Measurements from ENCODE around the gene GIMAP8. TPM values are rescaled to one million over a fixed set of nuclear protein-coding genes. Genes with fewer than 3 reads are reported as not detected.
"Not testable (repeated sequence)": the region's sequence is repeated elsewhere in the genome, so short reads cannot be mapped to it uniquely, and the experiment has no call there.

GIMAP8 gene
- total RNA-seq, 1 experiment from 2014 or later: not detected

- DNase-seq (ENCODE audit: low spot score): no peak
- in situ Hi-C loops (cut with HindIII; ENCODE audit: low sequenced_read_pairs): no loop called here
Measured at GRCh38 chr7:150453892-150454291, 3.5 kb downstream of the GIMAP8 start.

DNA sequence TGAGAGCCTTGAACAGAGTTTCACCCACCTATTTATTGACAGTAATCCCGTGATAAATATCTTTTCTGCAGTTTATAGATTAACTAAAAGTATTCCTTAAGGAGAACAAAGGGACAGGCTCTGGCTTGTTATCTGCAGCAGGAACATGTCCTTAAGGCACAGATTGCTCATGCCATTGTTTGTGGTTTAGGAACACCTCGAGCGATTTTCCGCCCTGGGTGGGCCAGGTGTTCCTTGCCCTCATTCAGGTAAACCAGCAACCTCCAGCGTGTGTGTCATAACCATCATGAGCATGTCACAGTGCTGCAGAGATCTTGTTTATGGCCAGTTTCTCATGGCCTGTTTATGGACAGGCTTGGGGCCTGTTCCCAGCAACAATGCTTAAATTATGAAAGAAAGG, 6.6 kb downstream of the GIMAP8 start:
- in situ Hi-C loops (cut with HindIII; ENCODE audit: low sequenced_read_pairs); DNase-seq (ENCODE audit: low spot score): not testable (repeated sequence)

- in situ Hi-C loops (cut with HindIII; ENCODE audit: low sequenced_read_pairs): no loop called here
- DNase-seq (ENCODE audit: low spot score): no peak
Measured at GRCh38 chr7:150458235-150458634, 7.8 kb downstream of the GIMAP8 start.

- in situ Hi-C loops (cut with HindIII; ENCODE audit: low sequenced_read_pairs): no loop called here
- no peak for DNase-seq (ENCODE audit: low spot score)
Measured at GRCh38 chr7:150458756-150459155, 8.3 kb downstream of the GIMAP8 start.

- in situ Hi-C loops (cut with HindIII; ENCODE audit: low sequenced_read_pairs): no loop called here
Measured at GRCh38 chr7:150461520-150461919, 11.1 kb downstream of the GIMAP8 start.

GRCh38 chr7:150462413-150462812, 12.0 kb downstream of the GIMAP8 start:
- in situ Hi-C loops (cut with HindIII; ENCODE audit: low sequenced_read_pairs): no loop called here
- no peak for DNase-seq (ENCODE audit: low spot score)

More at GRCh38 chr7:150461520-150461919, 11.1 kb downstream of the GIMAP8 start:
- no peak for DNase-seq (ENCODE audit: low spot score)

DNA sequence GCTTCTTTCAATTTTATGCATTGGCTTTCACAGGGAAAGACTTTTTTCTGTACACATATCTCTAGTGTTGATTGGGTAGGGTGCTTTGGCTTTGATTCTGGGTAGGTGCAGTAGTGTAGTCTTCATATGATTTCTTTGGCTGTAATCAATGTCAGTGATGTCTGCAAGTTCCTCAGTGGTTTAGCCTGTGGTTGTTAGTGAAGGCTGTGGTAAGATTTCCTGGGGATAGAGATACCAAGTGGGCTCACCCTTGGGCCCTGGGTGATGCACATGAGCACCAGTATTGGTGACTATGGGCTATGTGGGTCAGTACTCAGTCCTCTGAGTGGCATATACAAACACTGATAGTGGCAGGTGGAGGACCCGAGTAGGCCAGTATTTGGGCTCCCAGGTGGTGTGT, 13.0 kb downstream of the GIMAP8 start:
- no peak for DNase-seq (ENCODE audit: low spot score)
- in situ Hi-C loops (cut with HindIII; ENCODE audit: low sequenced_read_pairs): no loop called here

- in situ Hi-C loops (cut with HindIII; ENCODE audit: low sequenced_read_pairs): no loop called here
- DNase-seq (ENCODE audit: low spot score): no peak
Measured at GRCh38 chr7:150464962-150465361, 14.5 kb downstream of the GIMAP8 start.

DNA sequence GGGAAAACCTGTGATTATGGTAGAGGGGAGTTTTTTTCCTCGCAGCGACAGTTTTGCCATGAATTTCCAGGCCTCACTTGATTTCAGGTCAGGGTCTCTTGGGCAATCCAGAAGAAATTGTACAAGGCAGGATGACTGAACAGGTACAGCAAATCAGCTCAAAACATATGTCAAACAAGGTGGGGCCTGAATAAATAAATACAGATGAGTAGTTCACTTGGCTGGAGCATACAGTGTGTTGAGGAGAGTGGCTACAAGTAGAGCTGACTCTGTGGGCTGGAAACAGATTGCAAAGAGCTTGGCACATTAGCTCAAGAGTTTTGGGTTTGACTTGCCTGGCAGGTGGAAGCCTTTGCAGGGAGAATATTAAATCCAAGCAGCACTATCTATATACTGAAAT, 15.0 kb downstream of the GIMAP8 start:
- in situ Hi-C loops (cut with HindIII; ENCODE audit: low sequenced_read_pairs): no loop called here

DNA sequence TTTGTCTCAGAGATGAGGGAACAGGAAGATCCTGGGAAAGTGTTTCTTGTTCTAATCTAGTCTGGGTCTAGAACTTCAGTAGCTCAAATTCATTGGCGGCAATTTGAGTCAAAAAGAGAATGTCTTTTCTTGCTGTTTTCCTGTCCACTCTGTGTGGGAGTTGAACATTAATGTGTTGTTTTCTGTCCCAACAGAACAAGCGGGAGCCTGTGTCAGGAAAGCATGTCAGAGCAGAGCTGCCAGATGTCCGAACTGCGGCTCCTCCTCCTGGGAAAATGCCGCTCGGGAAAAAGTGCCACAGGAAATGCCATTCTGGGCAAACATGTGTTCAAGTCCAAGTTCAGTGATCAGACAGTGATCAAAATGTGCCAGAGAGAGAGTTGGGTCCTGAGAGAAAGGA, 16.0 kb downstream of the GIMAP8 start:
- in situ Hi-C loops (cut with HindIII; ENCODE audit: low sequenced_read_pairs): no loop called here
- DNase-seq (ENCODE audit: low spot score): no peak

More for the DNA sequence above, 15.0 kb downstream of the GIMAP8 start:
- DNase-seq (ENCODE audit: low spot score): no peak

GRCh38 chr7:150468241-150468640, 17.8 kb downstream of the GIMAP8 start:
- no peak for DNase-seq (ENCODE audit: low spot score)
- in situ Hi-C loops (cut with HindIII; ENCODE audit: low sequenced_read_pairs): no loop called here

DNA sequence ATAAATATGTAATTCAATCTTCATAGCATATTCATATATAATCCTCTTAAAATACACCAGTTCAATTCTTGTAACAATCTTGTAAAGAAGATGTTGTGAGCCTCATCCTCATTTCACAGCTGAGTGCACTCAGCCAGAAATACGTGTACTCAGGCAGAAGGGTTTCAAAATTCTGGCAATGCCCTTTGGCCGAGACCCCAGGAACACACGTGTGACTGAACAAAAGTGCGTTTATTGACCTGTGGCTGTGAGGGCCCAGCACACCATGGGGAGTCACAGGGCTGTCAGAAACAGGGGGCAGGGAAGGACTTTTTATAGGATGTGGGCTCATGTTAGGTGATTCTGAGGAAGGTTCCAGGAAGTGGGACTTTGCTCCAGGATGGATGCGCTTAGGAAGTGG, 21.5 kb downstream of the GIMAP8 start:
- in situ Hi-C loops (cut with HindIII; ENCODE audit: low sequenced_read_pairs): no loop called here
- no peak for DNase-seq (ENCODE audit: low spot score)

DNA sequence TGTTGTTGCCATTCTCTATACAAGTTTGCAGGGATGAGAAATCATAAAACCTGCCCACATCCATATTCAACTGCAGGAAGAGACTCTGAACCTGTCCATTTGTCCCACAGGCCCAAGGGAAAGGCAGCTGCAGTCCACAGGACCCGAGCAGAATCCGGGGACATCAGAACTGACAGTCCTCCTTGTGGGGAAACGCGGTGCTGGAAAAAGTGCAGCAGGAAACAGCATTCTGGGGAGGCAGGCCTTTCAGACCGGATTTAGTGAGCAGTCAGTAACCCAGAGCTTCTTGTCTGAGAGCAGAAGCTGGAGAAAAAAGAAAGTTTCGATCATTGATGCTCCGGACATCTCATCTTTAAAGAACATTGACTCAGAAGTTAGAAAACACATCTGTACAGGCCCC, 23.5 kb downstream of the GIMAP8 start:
- in situ Hi-C loops (cut with HindIII; ENCODE audit: low sequenced_read_pairs): no loop called here

DNA sequence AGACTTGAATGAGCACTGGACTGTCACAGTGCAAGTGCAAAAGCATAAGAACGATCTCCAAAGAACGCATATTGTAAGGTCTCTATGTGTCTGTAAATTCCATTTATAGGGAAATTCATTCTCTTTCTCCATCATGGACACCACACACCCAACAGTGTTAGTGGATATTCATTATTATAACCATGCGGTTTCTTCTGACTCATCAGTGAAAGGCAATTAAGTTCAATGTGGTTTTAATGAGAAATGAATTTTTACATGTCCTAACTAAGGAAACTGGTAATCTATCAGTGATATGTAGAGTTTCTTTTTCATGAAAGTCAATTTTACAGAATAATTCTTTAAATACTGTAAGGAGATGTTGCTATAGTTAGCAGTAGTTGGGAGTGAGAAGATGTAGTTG, 25.9 kb downstream of the GIMAP8 start:
- no peak for DNase-seq (ENCODE audit: low spot score)
- in situ Hi-C loops (cut with HindIII; ENCODE audit: low sequenced_read_pairs): no loop called here

More for the DNA sequence above, 23.5 kb downstream of the GIMAP8 start:
- no peak for DNase-seq (ENCODE audit: low spot score)

DNA sequence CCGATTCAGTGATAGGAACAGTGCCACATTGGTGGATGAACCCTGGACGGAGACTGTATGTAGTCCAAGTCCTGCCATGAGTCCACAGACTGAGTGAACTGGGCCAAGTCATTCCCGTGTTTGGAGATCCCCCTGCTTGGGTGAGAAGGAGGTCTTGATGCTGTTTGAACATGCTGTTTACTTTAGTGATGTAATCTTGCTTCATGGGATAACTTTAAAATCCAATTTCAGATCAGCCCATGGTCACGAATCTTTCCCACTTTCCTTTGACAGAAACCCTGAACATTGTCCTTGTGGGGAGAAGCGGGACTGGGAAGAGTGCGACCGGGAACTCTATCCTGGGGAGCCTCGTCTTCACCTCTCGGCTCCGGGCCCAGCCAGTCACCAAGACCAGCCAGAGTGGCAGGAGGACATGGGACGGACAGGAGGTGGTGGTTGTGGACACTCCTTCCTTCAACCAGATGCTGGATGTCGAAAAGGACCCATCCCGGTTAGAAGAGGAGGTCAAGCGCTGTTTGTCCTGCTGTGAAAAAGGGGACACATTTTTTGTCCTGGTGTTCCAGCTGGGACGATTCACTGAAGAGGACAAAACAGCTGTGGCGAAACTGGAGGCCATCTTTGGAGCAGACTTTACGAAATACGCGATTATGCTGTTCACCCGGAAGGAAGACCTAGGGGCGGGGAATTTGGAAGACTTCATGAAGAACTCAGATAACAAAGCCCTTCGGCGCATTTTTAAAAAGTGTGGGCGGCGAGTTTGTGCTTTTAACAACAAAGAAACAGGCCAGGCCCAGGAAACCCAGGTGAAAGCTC, 26.6 kb downstream of the GIMAP8 start:
- in situ Hi-C loops (cut with HindIII; ENCODE audit: low sequenced_read_pairs): no loop called here
- no peak for DNase-seq (ENCODE audit: low spot score)

DNA sequence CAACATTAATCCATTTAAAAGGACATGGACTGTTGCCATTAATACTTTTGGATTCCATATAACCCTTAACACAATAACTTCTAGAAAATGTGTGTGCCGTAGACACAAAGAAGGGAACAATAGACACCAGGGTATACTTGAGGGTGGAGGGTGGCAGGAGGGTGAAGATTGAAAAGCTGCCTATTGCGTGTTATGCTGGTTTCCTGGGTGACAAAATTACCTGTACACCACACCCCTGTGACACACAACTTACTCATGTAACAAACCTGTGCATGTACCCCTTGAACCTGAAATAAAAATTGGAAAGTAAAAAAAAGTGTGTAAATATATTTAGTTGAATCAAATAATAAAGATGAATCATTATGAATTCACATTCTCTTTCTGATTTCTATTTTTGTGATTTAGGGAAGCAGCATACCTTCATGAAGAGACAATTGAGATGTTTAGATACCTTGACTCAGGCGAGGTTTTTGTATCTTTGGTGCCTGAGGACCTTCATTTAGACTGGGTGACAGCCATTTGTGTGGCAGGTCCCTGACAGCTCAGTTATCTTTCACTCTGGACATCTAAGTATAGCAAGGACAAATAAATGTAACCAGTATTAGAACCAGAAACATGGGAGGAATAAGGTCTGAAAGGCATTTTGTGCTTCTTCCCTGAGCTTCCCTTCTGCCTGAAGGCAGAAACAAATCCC, 28.7 kb downstream of the GIMAP8 start:
- in situ Hi-C loops (cut with HindIII; ENCODE audit: low sequenced_read_pairs): no loop called here
- no peak for DNase-seq (ENCODE audit: low spot score)

DNA sequence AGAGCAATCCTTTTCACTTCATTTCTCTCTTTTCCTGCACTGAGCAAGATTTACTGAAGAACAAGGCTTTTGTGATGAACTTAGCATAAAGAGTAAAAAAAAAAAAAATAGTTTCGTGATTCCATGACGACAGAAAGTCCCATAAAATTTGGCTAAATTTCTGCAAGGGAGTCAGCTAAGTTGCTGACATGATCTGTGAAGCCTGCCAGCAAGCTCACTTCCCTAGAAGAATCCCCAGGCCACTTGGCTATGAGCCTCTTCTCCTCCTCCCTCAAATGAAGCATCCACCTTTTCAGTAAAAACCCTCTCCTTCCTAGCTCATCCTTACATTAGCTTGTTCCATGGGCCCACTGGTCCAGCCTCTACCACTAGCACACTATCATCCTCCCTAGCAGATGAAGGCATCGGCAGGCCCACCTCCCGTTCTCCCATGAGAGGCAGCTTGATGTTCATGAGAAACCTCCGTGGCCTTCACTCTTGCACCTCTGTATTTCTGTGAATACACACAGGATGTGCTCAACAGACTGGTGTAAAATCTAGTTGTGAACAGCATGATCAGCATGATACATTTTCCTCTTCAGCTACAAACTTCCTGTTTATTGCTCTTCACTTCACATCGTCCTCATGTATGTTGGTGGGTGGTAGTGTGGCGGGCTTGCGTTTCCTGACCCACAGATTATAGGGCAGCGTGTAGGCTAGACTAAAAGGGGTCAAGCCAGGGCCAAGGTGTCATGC, 30.9 kb downstream of the GIMAP8 start:
- in situ Hi-C loops (cut with HindIII; ENCODE audit: low sequenced_read_pairs): no loop called here
- DNase-seq (ENCODE audit: low spot score): no peak

DNA sequence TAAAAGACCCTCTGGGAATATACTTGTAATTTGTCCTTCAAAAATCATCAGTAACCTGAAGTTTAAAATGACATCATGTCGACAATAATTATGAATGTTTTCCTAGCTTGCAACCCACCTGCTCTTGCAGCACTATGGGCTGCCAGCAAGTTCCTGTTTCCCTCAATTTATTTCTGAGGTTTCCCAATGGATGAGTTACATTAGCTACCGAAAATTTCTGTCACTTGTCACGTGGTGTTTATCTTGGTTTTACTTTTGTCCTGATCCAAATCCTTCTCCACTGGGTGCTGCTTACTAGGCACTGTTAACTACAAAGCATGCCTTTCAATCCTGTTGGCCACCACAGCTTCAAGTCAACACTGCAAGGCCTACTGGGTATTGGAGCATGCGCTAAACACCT, 31.5 kb downstream of the GIMAP8 start:
- no peak for DNase-seq (ENCODE audit: low spot score)
- in situ Hi-C loops (cut with HindIII; ENCODE audit: low sequenced_read_pairs): no loop called here

DNA sequence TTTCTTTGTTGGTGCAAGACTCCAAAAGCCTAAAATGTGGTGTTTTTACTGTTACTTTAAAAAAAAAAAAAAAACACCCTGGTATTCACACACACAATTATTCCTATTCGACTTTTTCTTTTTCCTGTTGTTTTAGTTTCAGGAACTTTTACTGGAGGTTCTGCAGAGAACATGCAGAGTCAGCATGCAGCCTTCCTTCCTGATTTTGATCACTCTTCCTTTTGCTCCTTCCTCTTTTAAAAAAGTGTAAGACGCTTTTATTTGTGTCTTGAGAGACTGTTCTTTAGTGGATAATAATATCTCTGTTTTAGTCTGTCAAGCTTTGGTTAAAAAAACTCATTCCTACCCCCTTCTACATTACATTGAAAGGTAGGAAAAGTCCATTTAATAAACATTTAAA, 33.1 kb downstream of the GIMAP8 start:
- DNase-seq (ENCODE audit: low spot score); in situ Hi-C loops (cut with HindIII; ENCODE audit: low sequenced_read_pairs): not testable (repeated sequence)

DNA sequence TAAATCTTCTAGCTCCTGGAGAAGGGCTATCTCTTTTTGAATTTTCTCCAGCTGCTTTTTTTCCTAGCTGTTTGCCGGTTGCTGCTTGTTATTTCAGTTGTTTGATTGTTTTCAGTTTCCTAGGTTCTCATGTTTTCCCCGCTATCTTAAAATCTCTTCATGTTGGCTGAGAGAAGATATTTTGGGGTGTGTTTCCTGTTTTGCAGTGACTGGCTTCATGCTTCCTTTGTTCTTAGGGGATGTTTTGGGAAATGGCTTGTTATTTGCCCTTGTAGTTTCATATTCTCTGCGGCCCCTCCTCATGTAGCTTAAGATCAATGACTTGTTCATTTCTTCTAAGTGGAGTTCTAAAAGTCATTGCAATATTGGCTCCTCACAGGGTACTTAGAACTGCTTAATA, 33.6 kb downstream of the GIMAP8 start:
- in situ Hi-C loops (cut with HindIII; ENCODE audit: low sequenced_read_pairs); DNase-seq (ENCODE audit: low spot score): not testable (repeated sequence)

All from G401 (cell line).